Prostate gland (tissue), 2 donors: ENCODE data around the gene TRIM75. TPM values are rescaled to one million over a fixed set of nuclear protein-coding genes. Genes with fewer than 3 reads are reported as not detected.
"Not testable (repeated sequence)": the region's sequence is repeated elsewhere in the genome, so short reads cannot be mapped to it uniquely, and the experiment has no call there.

Experiments used
- DNase-seq: peaks from one replicate; pipeline ENCODE4 v3.0.0-alpha.2; 2019; ENCODE audit warnings: low spot score
- H3K27ac ChIP-seq, 2 donors: fragments of 200-600 bp; sonication (generic); 2 replicates each; pipeline ENCODE4 v1.5.1; 2017 to 2019
- H3K27me3 ChIP-seq: fragments of 200-600 bp; sonication (generic); replicated peaks from 2 replicates; pipeline ENCODE4 v1.5.1; 2019; ENCODE audit not compliant: insufficient read depth
- H3K36me3 ChIP-seq, 2 donors: fragments of 200-600 bp; sonication (generic); 1 replicate in 1 of 2; 2 replicates in 1 of 2; pipeline versions ENCODE4 v1.5.1 to v1.8.1; 2017 to 2019
- H3K4me1 ChIP-seq: fragments of 200-600 bp; sonication (generic); replicated peaks from 2 replicates; pipeline ENCODE4 v1.5.1; 2019
- H3K4me3 ChIP-seq, 2 donors: fragments of 200-600 bp; sonication (generic); 2 replicates each; pipeline ENCODE4 v1.5.1; 2017 to 2019
- H3K9me3 ChIP-seq: fragments of 200-600 bp; sonication (generic); 2 replicates; pipeline ENCODE4 v1.5.1; 2017
- CTCF ChIP-seq, 4 experiments: fragments of 200-600 bp in 2 of 4; fragments of 450-650 bp in 2 of 4; sonication (generic) in 2 of 4; IDR thresholded peaks; 1 replicate in 3 of 4; 2 replicates in 1 of 4; pipeline ENCODE4 v1.5.1; 2016 to 2019; ENCODE audit warnings: antibody characterized with exemption in 4 of 4, mild to moderate bottlenecking in 2 of 4, moderate library complexity in 2 of 4
- POLR2A ChIP-seq: fragments of 450-650 bp; IDR thresholded peaks from one replicate; pipeline ENCODE4 v1.6.1; 2016; ENCODE audit warnings: antibody characterized with exemption, mild to moderate bottlenecking
- POLR2AphosphoS5 ChIP-seq: sonication (generic); formaldehyde crosslinking; IDR thresholded peaks from one replicate; pipeline ENCODE4 v1.6.1; 2017; ENCODE audit warnings: antibody characterized with exemption
- WGBS: methylation state at CpG from one replicate; pipeline ENCODE4 v1.1.5; 2018; 5-methylcytosine and 5-hydroxymethylcytosine counted together
- intact Hi-C: fragments of 100-400 bp; cut with DNase I; formaldehyde crosslinking; loops from one replicate; pipeline ENCODE4 v1.14.2; 2022
- total RNA-seq, 2 donors: library from RNA; depleted of rRNA; stranded (reverse); fragments of >200 nt; gene quantifications; one replicate each; pipeline ENCODE4 v1.1.0, GENCODE V29; 2016

The TRIM75 gene
- total RNA-seq, 2 donors from 2014 or later, result 0.40 TPM; not detected in 1

- intact Hi-C loops, result no loop called here
- H3K27ac ChIP-seq, result no peak overlapping the region
- no peaks in the 10 kb centered on the region for H3K9me3 ChIP-seq
- H3K4me3 ChIP-seq, result no peak overlapping the region
- H3K36me3 ChIP-seq, result no peaks in the 10 kb centered on the region
- 88% methylated on average over 9 of the region's 9 CpGs for WGBS
- H3K4me1 ChIP-seq, result no peaks in the 10 kb centered on the region
- no peaks in the 10 kb centered on the region for H3K27me3 ChIP-seq
- TF ChIP-seq POLR2AphosphoS5, result no peak
- no peak for TF ChIP-seq POLR2A
- TF ChIP-seq CTCF (IDR thresholded peaks at IDR 0.05), result no peak
- no peak for DNase-seq
Observed at GRCh38 chr4:165055601-165056000, 1.9 kb downstream of the TRIM75 start.

- Histone ChIP-seq H3K4me1 (no peaks in the 10 kb centered on the region), H3K36me3 (no peaks in the 10 kb centered on the region), H3K9me3 (no peaks in the 10 kb centered on the region), H3K27me3 (no peaks in the 10 kb centered on the region), H3K27ac (no peak overlapping the region), H3K4me3 (no peak overlapping the region)
- TF ChIP-seq POLR2A, result no peak
- no peak for TF ChIP-seq POLR2AphosphoS5
- no peak for TF ChIP-seq CTCF (IDR thresholded peaks at IDR 0.05)
- WGBS, result 61% methylated on average over 2 of the region's 2 CpGs
- DNase-seq, result no peak
- intact Hi-C loops, result no loop called here
Observed at GRCh38 chr4:165058666-165059065, 5.0 kb downstream of the TRIM75 start.

- DNase-seq, result no peak
- intact Hi-C loops, result no loop called here
- WGBS, result 88% methylated on average over 4 of the region's 4 CpGs
- H3K9me3 ChIP-seq, result no peaks in the 10 kb centered on the region
- H3K36me3 ChIP-seq, result no peaks in the 10 kb centered on the region
- H3K27me3 ChIP-seq, result no peaks in the 10 kb centered on the region
- no peak overlapping the region for H3K27ac ChIP-seq
- no peak for TF ChIP-seq POLR2A
- TF ChIP-seq POLR2AphosphoS5, result no peak
- no peak for TF ChIP-seq CTCF (IDR thresholded peaks at IDR 0.05)
- H3K4me1 ChIP-seq, result no peaks in the 10 kb centered on the region
- no peak overlapping the region for H3K4me3 ChIP-seq
Observed at GRCh38 chr4:165059386-165059785, 5.7 kb downstream of the TRIM75 start.

- WGBS, result 38% methylated on average over 1 of the region's 1 CpG
- Histone ChIP-seq H3K36me3 (no peaks in the 10 kb centered on the region), H3K27me3 (no peaks in the 10 kb centered on the region), H3K4me3 (no peak overlapping the region), H3K9me3 (no peaks in the 10 kb centered on the region), H3K4me1 (no peaks in the 10 kb centered on the region), H3K27ac (no peak overlapping the region)
- TF ChIP-seq POLR2A, result no peak
- TF ChIP-seq POLR2AphosphoS5, result no peak
- TF ChIP-seq CTCF (IDR thresholded peaks at IDR 0.05), result no peak
- intact Hi-C loops, result no loop called here
- no peak for DNase-seq
Observed at GRCh38 chr4:165060938-165061337, 7.3 kb downstream of the TRIM75 start.

- no peaks in the 10 kb centered on the region for H3K27me3 ChIP-seq
- no peaks in the 10 kb centered on the region for H3K36me3 ChIP-seq
- H3K9me3 ChIP-seq, result no peaks in the 10 kb centered on the region
- TF ChIP-seq POLR2A (no peak), POLR2AphosphoS5 (no peak), CTCF (IDR thresholded peaks at IDR 0.05) (no peak)
- 58% methylated on average over 1 of the region's 1 CpG for WGBS
- H3K27ac ChIP-seq, result no peak overlapping the region
- DNase-seq, result no peak
- intact Hi-C loops, result no loop called here
- no peak overlapping the region for H3K4me3 ChIP-seq
- no peaks in the 10 kb centered on the region for H3K4me1 ChIP-seq
Observed at GRCh38 chr4:165070560-165070959, 16.9 kb downstream of the TRIM75 start.

- H3K9me3 ChIP-seq, H3K36me3 ChIP-seq, H3K4me3 ChIP-seq, H3K27me3 ChIP-seq, H3K4me1 ChIP-seq, DNase-seq, intact Hi-C loops: not testable (repeated sequence)
- 43% methylated on average over 11 of the region's 11 CpGs for WGBS
- peak overlapping the region in 1 of 2 donors; percentile 23 for H3K27ac ChIP-seq
Observed at GRCh38 chr4:165073346-165073745, 19.7 kb downstream of the TRIM75 start.
